A549 (cell line): ENCODE data around the gene ARRDC3. TPM values are rescaled to one million over a fixed set of nuclear protein-coding genes. Genes with fewer than 3 reads are reported as not detected.

Experiments used
- ATAC-seq, 2 experiments: fragments of 200-7000 bp in 1 of 2; fragments of >200 bp in 1 of 2; cut with Nextera tagmentation in 1 of 2; cut with Tn5 transposase in 1 of 2; 3 replicates each; pipeline versions ENCODE4 v1.8.0 to v1.9.1; 2018 to 2020; ENCODE audit warnings: mild to moderate bottlenecking in 1 of 2, moderate library complexity in 1 of 2
- CTCF ChIA-PET: fragments of 300-600 bp; sonication (Branson Sonifier 250); formaldehyde crosslinking; extraction: SDS; loops from one replicate; lab custom pipeline; 2021; ENCODE audit warnings: antibody characterized with exemption, inconsistent platforms; lab: Yijun Ruan, JAX
- POLR2A ChIA-PET: fragments of 350-600 bp; formaldehyde crosslinking; extraction: SDS; loops from one replicate; lab custom pipeline; 2021; ENCODE audit warnings: antibody characterized with exemption, inconsistent platforms; lab: Yijun Ruan, JAX
- DNase-seq, 2 experiments: peaks; one replicate each; pipeline versions ENCODE4 v3.0.0 to v3.0.0-alpha.2; 2011 to 2016; ENCODE audit warnings: low read depth in 1 of 2, low spot score in 1 of 2
- FAIRE-seq: peaks from 2 replicates; lab custom pipeline; 2011; peaks lifted over from hg19 to GRCh38; lab: Jason Lieb, UNC
- H3K27ac ChIP-seq, 2 experiments: fragments of >200 bp; sonication (Bioruptor Twin); formaldehyde crosslinking; 3 replicates each; pipeline ENCODE4 v1.5.1; 2016 to 2017
- H3K4me1 ChIP-seq: fragments of >200 bp; sonication (Bioruptor Twin); formaldehyde crosslinking; 3 replicates; pipeline ENCODE4 v1.6.1; 2016
- H3K4me2 ChIP-seq: fragments of >200 bp; sonication (Bioruptor Twin); formaldehyde crosslinking; 3 replicates; pipeline ENCODE4 v1.6.1; 2016
- H3K4me3 ChIP-seq: fragments of >200 bp; sonication (Bioruptor Twin); formaldehyde crosslinking; 3 replicates; pipeline ENCODE4 v1.5.1; 2016
- H3K9me3 ChIP-seq: fragments of >200 bp; sonication (Bioruptor Twin); formaldehyde crosslinking; 3 replicates; pipeline ENCODE4 v1.6.1; 2016
- ATOH8 ChIP-seq: fragments of 250-450 bp; sonication (Bioruptor Pico); IDR thresholded peaks from 2 replicates; pipeline ENCODE4 v1.5.0; 2020; ENCODE audit warnings: low read depth, mild to moderate bottlenecking, moderate library complexity
- CBX2 ChIP-seq: fragments of 200-600 bp; sonication (generic); IDR thresholded peaks from 2 replicates; pipeline ENCODE4 v1.6.1; 2016; ENCODE audit warnings: low read depth, mild to moderate bottlenecking, borderline replicate concordance
- CEBPB ChIP-seq, 2 experiments: fragments of >200 bp in 1 of 2; sonication (Bioruptor Twin) in 1 of 2; formaldehyde crosslinking in 1 of 2; IDR thresholded peaks; 2 replicates each; pipeline ENCODE4 v1.6.1; 2012 to 2016
- E2F6 ChIP-seq: IDR thresholded peaks from 2 replicates; pipeline ENCODE4 v1.6.1; 2012; ENCODE audit warnings: low read depth, borderline replicate concordance
- EHF ChIP-seq: fragments of 250-450 bp; sonication (Bioruptor Pico); IDR thresholded peaks from 2 replicates; pipeline ENCODE4 v1.5.0; 2020; ENCODE audit warnings: mild to moderate bottlenecking
- ELK1 ChIP-seq: fragments of 150-350 bp; IDR thresholded peaks from 2 replicates; pipeline ENCODE4 v1.6.1; 2014; ENCODE audit warnings: low read depth, mild to moderate bottlenecking, low read length
- EP300 ChIP-seq, 2 experiments: fragments of >200 bp; sonication (Bioruptor Twin); formaldehyde crosslinking; IDR thresholded peaks; 2 replicates in 1 of 2; 3 replicates in 1 of 2; pipeline ENCODE4 v1.6.1; 2016 to 2017
- ESRRA ChIP-seq: fragments of 150-350 bp; IDR thresholded peaks from 2 replicates; pipeline ENCODE4 v1.6.1; 2014; ENCODE audit warnings: mild to moderate bottlenecking, low read length, borderline replicate concordance
- GATA3 ChIP-seq: IDR thresholded peaks from 2 replicates; pipeline ENCODE4 v1.6.1; 2012; ENCODE audit warnings: borderline replicate concordance
- HDAC2 ChIP-seq: fragments of 200-600 bp; sonication (generic); IDR thresholded peaks from 2 replicates; pipeline ENCODE4 v1.6.1; 2016
- HES2 ChIP-seq: fragments of >200 bp; sonication (Bioruptor Twin); formaldehyde crosslinking; IDR thresholded peaks from 2 replicates; pipeline ENCODE4 v1.6.1; 2016
- HOXB5 ChIP-seq: fragments of 250-450 bp; sonication (Bioruptor Pico); IDR thresholded peaks from 2 replicates; pipeline ENCODE4 v1.5.0; 2020; ENCODE audit warnings: mild to moderate bottlenecking, moderate library complexity
- JUN ChIP-seq, 2 experiments: fragments of >200 bp; sonication (Bioruptor Twin); formaldehyde crosslinking; IDR thresholded peaks; 2 replicates in 1 of 2; 3 replicates in 1 of 2; pipeline ENCODE4 v1.6.1; 2016 to 2017
- JUNB ChIP-seq: fragments of >200 bp; sonication (Bioruptor Twin); formaldehyde crosslinking; IDR thresholded peaks from 2 replicates; pipeline ENCODE4 v1.6.1; 2016
- KDM1A ChIP-seq: fragments of 200-600 bp; sonication (generic); IDR thresholded peaks from 2 replicates; pipeline ENCODE4 v1.6.1; 2016; ENCODE audit warnings: low read depth, mild to moderate bottlenecking
- MAFK ChIP-seq: fragments of 450-650 bp; IDR thresholded peaks from 2 replicates; pipeline ENCODE4 v1.6.1; 2014; ENCODE audit not compliant: partially characterized antibody
- MAX ChIP-seq: IDR thresholded peaks from 2 replicates; pipeline ENCODE4 v1.6.1; 2012
- MAZ ChIP-seq: fragments of 150-350 bp; IDR thresholded peaks from 2 replicates; pipeline ENCODE4 v1.6.1; 2014; ENCODE audit warnings: antibody characterized with exemption, low read depth, low read length, borderline replicate concordance
- MYC ChIP-seq: IDR thresholded peaks from 2 replicates; pipeline ENCODE4 v1.6.1; 2012; ENCODE audit warnings: mild to moderate bottlenecking, inconsistent platforms, low read length, improper control_type of control experiment, borderline replicate concordance
- POLR2A ChIP-seq: IDR thresholded peaks from 2 replicates; pipeline ENCODE4 v1.6.1; 2012; ENCODE audit warnings: mild to moderate bottlenecking, low read length
- POLR2AphosphoS2 ChIP-seq: conservative IDR thresholded peaks from 2 replicates; pipeline ENCODE4 v1.6.1; 2012; ENCODE audit warnings: low read length, improper control_type of control experiment, inconsistent platforms
- RNF2 ChIP-seq: fragments of 200-600 bp; sonication (generic); IDR thresholded peaks from 2 replicates; pipeline ENCODE4 v1.6.1; 2016; ENCODE audit warnings: low read depth, mild to moderate bottlenecking, antibody characterized with exemption, moderate library complexity, borderline replicate concordance
- SREBF2 ChIP-seq: fragments of 450-650 bp; IDR thresholded peaks from 2 replicates; pipeline ENCODE4 v1.6.1; 2014; ENCODE audit warnings: mild to moderate bottlenecking, moderate library complexity
- ZNF302 ChIP-seq: fragments of 250-450 bp; sonication (Bioruptor Pico); IDR thresholded peaks from 2 replicates; pipeline ENCODE4 v1.9.0; 2021; ENCODE audit warnings: inconsistent platforms, mild to moderate bottlenecking, moderate library complexity
- ZSCAN20 ChIP-seq: fragments of 250-450 bp; sonication (Bioruptor Pico); IDR thresholded peaks from 2 replicates; pipeline ENCODE4 v1.8.0; 2022; ENCODE audit warnings: mild to moderate bottlenecking, moderate library complexity
- WGBS: methylation state at CpG from one replicate; pipeline ENCODE4 v1.1.6; 2017; ENCODE audit errors: missing lambda C conversion rate; 5-methylcytosine and 5-hydroxymethylcytosine counted together
- polyA plus RNA-seq, 4 experiments: library from polyadenylated mRNA; depleted of rRNA in 3 of 4; stranded (reverse); fragments of >200 nt; fragmentation: RNase III in 1 of 4; extraction: RNeasy Plus Mini Kit Qiagen cat#74134 plus additional on column Dnase treatment in 1 of 4; gene quantifications; 2 replicates in 3 of 4; 3 replicates in 1 of 4; pipeline ENCODE4 v1.2.3, GENCODE V29; 2011 to 2017

ARRDC3 gene
- polyA plus RNA-seq, 2 of the 4 experiments (the other 2 are of a cell fraction) = 9.9 to 36.3 TPM

GRCh38 chr5:91408710-91409109, 25.6 kb upstream of the ARRDC3 start:
- FAIRE-seq = no peak
- ChIA-PET POLR2A (no interaction called here), CTCF (interaction anchor here (1.9 to 3.4 kb wide), 2 partner anchors 11 to 543 kb away, joined by 5 to 19 read pairs; no protein-coding TSS in a partner anchor)
- ATAC-seq = no peak
- no peak overlapping the region for H3K4me3 ChIP-seq
- TF ChIP-seq HES2 = 0 out of 2 replicates have a peak, but pooled peaks have one; percentile 15
- TF ChIP-seq E2F6 = no peak
- peak; percentile 38 to 64; a peak in 2 of 4 replicates for TF ChIP-seq CEBPB (IDR thresholded peaks at IDR 0.05)
- no peak for TF ChIP-seq SREBF2
- TF ChIP-seq JUN (IDR thresholded peaks at IDR 0.05) = no peak
- H3K27ac ChIP-seq = no peak overlapping the region
- no peak for DNase-seq
- H3K4me1 ChIP-seq = peaks cover 9% of the 10 kb centered on the region
- no peaks in the 10 kb centered on the region for H3K9me3 ChIP-seq
- 0 out of 3 replicates have a peak overlapping the region, but pooled peaks have one; percentile 3 for H3K4me2 ChIP-seq

- Histone ChIP-seq H3K4me2 (no peak overlapping the region), H3K27ac (no peak overlapping the region), H3K4me3 (no peak overlapping the region), H3K4me1 (peaks cover 9% of the 10 kb centered on the region), H3K9me3 (no peaks in the 10 kb centered on the region)
- TF ChIP-seq HDAC2 (no peak), GATA3 (no peak), KDM1A (no peak), HES2 (no peak), RNF2 (no peak), CEBPB (IDR thresholded peaks at IDR 0.05) (no peak)
- no peak for FAIRE-seq
- CTCF ChIA-PET = interaction anchor here (1.3 to 1.9 kb wide), 2 partner anchors 304 to 542 kb away, joined by 3 to 5 read pairs; no protein-coding TSS in a partner anchor
- DNase-seq = no peak
- WGBS = 60% methylated on average over 1 of the region's 1 CpG
- ATAC-seq = no peak
- POLR2A ChIA-PET = no interaction called here
Measured at GRCh38 chr5:91407204-91407603, 24.1 kb upstream of the ARRDC3 start.

GRCh38 chr5:91403438-91403837, 20.3 kb upstream of the ARRDC3 start:
- CTCF ChIA-PET = interaction anchor here (2.3 to 2.6 kb wide), 2 partner anchors 16 to 19 kb away, joined by 8 to 9 read pairs; no protein-coding TSS in a partner anchor

More at GRCh38 chr5:91403438-91403837, 20.3 kb upstream of the ARRDC3 start:
- Histone ChIP-seq H3K9me3 (no peaks in the 10 kb centered on the region), H3K4me2 (no peak overlapping the region), H3K27ac (no peak overlapping the region), H3K4me1 (peaks cover 3% of the 10 kb centered on the region), H3K4me3 (no peak overlapping the region)
- no peak for DNase-seq
- no peak for FAIRE-seq
- no peak for TF ChIP-seq MAZ
- no peak for TF ChIP-seq EHF (CRISPR knock-in tag)
- no peak for TF ChIP-seq ATOH8 (CRISPR knock-in tag)
- TF ChIP-seq POLR2AphosphoS2 = no peak
- no peak for TF ChIP-seq MAX
- no peak for TF ChIP-seq ESRRA
- TF ChIP-seq RNF2 = no peak
- TF ChIP-seq MYC = no peak
- TF ChIP-seq EP300 (IDR thresholded peaks at IDR 0.05) = no peak
- no peak for TF ChIP-seq CEBPB (IDR thresholded peaks at IDR 0.05)
- TF ChIP-seq MAFK = no peak
- no peak for TF ChIP-seq ELK1
- TF ChIP-seq ZNF302 (CRISPR knock-in tag) = no peak
- no peak for TF ChIP-seq HOXB5
- no peak for TF ChIP-seq POLR2A
- no peak for TF ChIP-seq ZSCAN20
- TF ChIP-seq CBX2 = no peak
- TF ChIP-seq HDAC2 = no peak
- TF ChIP-seq JUNB = no peak
- POLR2A ChIA-PET = no interaction called here
- no peak for ATAC-seq
